ENCODE measurements around the gene FUZ.

Gene FUZ

DNA sequence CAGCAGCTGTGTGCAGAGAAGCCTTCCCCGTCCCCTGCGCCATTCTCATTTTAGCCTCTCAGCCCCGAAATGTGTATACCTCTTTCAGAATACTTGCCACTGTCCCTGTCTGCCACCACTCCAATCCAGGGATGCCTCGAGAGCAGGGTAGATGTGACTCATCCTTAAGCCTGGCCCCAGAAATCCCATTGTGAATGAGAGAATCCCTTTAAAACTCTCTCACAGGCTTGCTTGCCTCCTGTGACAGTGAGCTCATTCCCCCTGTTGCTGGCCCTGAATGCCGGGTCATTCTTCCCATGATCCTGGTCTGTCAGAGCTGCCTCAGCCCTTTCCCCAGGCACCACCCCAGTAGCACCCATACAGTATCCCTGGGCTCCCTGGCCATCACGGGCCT lies 36.7 kb downstream of the FUZ start:
- no peak for DNase-seq

- no peak for DNase-seq
These were observed 37.2 kb downstream of the FUZ start for GRCh38 chr19:49775742-49776370.

DNA sequence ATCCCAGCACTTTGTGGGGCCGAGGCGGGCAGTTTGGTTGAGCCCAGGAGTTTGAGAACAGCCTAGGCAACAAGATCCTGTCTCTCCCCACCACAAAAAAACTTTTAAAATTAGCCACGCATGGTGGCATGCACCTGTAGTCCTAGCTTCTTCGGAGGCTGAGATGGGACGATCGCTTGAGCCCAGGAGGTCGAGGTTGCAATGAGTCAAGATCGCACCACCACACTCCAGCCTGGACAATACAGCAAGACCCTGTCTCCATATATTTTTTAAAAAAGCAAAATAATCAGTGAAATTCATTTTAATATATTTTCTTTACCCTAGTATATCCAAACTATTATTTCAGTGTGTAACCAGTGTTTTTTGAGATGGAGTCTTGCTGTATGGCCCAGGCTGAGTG lies 38.1 kb downstream of the FUZ start:
- DNase-seq = no peak

GRCh38 chr19:49773663-49774350 lies 39.3 kb downstream of the FUZ start:
- DNase-seq = no peak

DNA sequence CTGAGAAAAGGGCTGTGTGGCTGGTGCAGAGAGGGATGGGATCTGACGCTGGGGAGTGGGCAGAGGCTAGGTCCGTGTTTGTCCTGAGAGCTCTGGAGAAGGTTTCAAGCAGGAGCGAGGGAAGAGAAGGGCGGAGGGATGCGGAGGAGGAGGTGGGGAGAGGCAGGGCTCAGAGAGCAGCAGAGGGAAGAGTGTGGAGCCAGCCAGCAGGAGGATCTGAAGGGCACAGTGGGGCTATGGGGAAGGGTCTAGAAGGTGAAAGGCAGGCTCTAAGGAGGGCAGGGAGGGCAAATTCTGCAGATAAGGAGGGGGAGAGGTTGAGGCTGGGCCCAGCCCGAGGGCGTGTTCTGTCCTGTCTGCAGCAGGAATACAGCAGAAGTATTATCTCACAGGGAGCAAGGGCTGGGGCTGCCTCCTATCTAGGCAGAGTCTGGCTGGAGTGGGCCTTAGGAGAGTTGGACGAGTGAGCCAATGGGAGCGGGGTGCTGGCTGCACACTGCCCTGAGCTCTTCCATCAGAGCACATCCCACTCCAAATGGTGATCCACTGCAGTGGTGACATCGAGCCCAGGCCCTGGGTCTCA lies 40.2 kb downstream of the FUZ start:
- DNase-seq = no peak

DNA sequence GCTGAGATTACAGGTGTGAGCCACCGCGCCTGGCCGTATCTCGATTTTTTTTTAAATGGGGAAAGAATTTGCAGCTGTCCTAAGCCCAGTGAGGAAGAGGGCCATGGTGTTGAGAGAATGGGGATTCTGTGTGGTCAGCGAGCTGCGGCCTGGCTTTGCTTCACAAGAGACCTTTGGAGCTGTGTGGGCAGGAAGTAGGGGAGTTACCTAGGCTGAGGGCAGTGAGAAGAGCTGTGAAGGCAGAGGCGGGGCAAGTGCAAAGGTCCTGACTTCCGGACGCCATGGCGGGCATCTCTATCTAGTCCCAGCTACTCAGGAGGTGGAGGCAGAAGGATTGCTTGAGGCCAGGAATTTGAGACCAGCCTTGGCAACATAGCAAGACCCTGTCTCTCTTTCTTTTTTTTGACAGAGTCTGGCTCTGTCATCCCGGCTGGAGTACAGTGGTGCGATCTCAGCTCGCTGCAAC lies 41.4 kb downstream of the FUZ start:
- no peak for DNase-seq

DNA sequence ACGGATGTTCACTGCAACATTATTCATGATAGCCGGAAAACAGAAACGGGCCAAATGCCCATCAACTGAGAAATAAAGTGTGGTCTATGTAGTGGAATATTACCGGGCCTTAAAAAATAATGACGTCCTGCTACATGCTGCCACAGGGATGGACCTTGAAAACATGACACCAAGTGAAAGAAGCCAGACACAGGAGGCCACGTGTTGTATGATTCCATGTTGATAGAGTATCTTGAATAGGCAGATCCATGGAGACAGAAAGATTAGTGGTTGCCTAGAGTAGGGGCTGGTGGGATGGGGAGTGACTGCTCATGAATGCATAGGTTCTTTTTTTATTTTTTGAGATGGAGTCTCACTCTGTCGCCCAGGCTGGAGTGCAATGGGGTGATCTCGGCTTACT lies 42.6 kb downstream of the FUZ start:
- DNase-seq = no peak

GRCh38 chr19:49767967-49768581 lies 45.0 kb downstream of the FUZ start:
- no peak for DNase-seq

DNA sequence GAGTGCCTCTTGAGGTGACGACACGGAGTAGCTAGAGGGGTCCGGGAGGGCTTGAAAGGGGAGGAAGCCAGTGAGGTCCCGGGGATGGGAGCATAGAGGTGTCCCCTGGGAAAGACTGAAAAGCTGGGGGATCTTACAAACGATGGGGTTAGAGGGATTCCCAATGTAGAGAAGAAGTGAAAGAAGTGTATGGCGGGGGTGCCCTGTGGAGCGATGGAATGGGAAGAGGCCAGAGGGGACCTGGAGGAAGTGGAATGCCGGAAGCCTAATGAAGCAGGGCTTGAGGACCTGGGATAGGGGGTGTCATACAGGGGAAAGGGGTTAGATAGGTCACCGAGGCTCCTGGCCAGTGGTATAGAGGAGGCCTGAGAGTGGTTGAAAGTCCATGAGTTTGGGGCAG lies 45.7 kb downstream of the FUZ start:
- DNase-seq = no peak

GRCh38 chr19:49766930-49767299 lies 46.2 kb downstream of the FUZ start, which contains the start of gene AP2A1:
Gene AP2A1, plus strand, starts transcription at chr19:49767001. Its CDS starts 133 bp downstream, at chr19:49767134.
- DNase-seq = no peak

GRCh38 chr19:49766007-49766929 lies 46.8 kb downstream of the FUZ start:
- DNase-seq = peak; percentile 100

DNA sequence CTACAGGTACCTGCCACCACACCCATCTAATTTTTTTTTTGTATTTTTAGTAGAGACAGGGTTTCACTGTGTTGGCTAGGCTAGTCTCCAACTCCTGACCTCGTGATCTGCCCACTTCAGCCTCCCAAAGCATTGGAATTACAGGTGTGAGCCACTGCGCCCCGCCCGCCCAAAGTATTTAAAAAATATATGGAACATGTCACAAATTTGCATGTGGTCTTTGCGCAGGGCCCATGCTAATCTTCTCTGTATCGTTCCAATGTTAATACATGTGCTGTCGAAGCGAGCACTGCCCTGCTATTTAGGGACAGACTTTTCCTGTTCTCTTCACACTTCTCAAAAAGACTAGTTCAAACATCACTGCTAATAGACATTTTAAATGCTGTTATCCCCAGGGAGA lies 48.8 kb downstream of the FUZ start:
- no peak for DNase-seq

DNA sequence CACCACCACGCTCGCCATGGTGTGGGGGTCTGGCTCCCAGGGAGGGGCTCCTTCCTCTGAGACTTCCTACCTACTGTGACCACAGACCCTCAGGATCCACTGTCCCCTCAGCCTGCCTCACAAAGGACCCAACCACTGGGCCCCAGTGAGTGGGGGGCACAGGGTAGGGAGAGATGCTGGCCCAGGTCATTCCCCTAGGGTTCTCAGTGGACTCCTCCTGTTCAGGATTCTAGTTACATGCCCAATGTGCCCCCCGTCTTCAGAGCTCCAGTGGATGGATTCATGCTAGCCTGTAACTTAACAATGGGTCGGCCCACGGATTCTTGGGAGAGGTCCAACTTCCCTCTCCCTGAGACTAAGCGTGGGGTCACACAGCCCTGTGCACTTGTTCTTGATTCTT lies 49.9 kb downstream of the FUZ start, which contains the start of gene TSKS:
Gene TSKS (minus strand): TSS at position 77 of the 400 bp plus-strand sequence. CDS start 59 bp downstream, at position 18.
- DNase-seq = no peak

GRCh38 chr19:49761625-49762311 lies 51.3 kb downstream of the FUZ start:
- no peak for DNase-seq

- DNase-seq = no peak
These were observed 51.9 kb downstream of the FUZ start for GRCh38 chr19:49761249-49761624.

GRCh38 chr19:49758292-49758691 lies 54.8 kb downstream of the FUZ start:
- DNase-seq = no peak
